Measurements from ENCODE around the gene FGF9. TPM values are rescaled to one million over a fixed set of nuclear protein-coding genes. Genes with fewer than 3 reads are reported as not detected.

FGF9 gene
- total and polyA plus RNA-seq, 2 of the 8 experiments (the other 6 are each of a cell fraction or from before 2014, with no cell fraction given): 0.02 TPM; not detected in 1

- WGBS, 2 experiments (ENCODE audit: extremely low coverage in 1 of 2, insufficient coverage in 1 of 2, insufficient read length in 1 of 2, insufficient replicate concordance in 2 of 2, low coverage in 1 of 2, low lambda C conversion rate in 2 of 2, missing lambda C conversion rate in 1 of 2): 91% methylated on average over 2 of the region's 2 CpGs; no CpG with 5 or more reads in 1 of the 2 experiments
- no peak overlapping the region for H2BK20ac ChIP-seq (ENCODE audit: low read length)
- FAIRE-seq: no peak
- H3K23me2 ChIP-seq (ENCODE audit: low read depth, low read length): no peaks in the 10 kb centered on the region; the same call in 1 of the 2 replicates
- no peak overlapping the region for H3K4me2 ChIP-seq (ENCODE audit: insufficient read depth in 1 of 2, low read depth in 2 of 2, low read length in 2 of 2)
- H3K79me1 ChIP-seq (ENCODE audit: low read depth, low read length): no peaks in the 10 kb centered on the region
- no peak overlapping the region for H3K4ac ChIP-seq (replicated peaks; ENCODE audit: insufficient read length, low read depth, low read length)
- ChIA-PET POLR2A (ENCODE audit: partially characterized antibody) (no interaction called here), CTCF (ENCODE audit: partially characterized antibody) (interaction anchor here (5.8 kb wide), 1 partner anchor 33 kb away, joined by 41 read pairs; no protein-coding TSS in a partner anchor)
- H2BK5ac ChIP-seq (ENCODE audit: low read depth, low read length): no peak overlapping the region
- no peak overlapping the region for H4K8ac ChIP-seq (ENCODE audit: extremely low read depth, insufficient read depth, low read length)
- no peak overlapping the region for H4K91ac ChIP-seq (replicated peaks; ENCODE audit: insufficient read length, low read length)
- no peak overlapping the region for H4K5ac ChIP-seq (ENCODE audit: insufficient read length, low read depth, low read length)
- H3K27ac ChIP-seq (ENCODE audit: low read depth, low read length): no peak overlapping the region
- no peak overlapping the region for H2AFZ ChIP-seq (ENCODE audit: low read length)
- H3K27me3 ChIP-seq (replicated peaks in 1 of 4; ENCODE audit: control insufficient read depth in 3 of 4, extremely low read depth in 1 of 4, insufficient read depth in 3 of 4, low read length in 3 of 4): no peaks in the 10 kb centered on the region
- H2BK15ac ChIP-seq (ENCODE audit: low read length): no peak overlapping the region
- H4K20me1 ChIP-seq (replicated peaks in 1 of 2; ENCODE audit: control insufficient read depth in 1 of 2, insufficient read depth in 2 of 2, low read length in 2 of 2): no peaks in the 10 kb centered on the region
- H3K18ac ChIP-seq (ENCODE audit: extremely low read depth, low read length): no peak overlapping the region
- no peak overlapping the region for H3K9ac ChIP-seq (replicated peaks in 1 of 4; ENCODE audit: extremely low read depth in 1 of 4, low read depth in 3 of 4, low read length in 3 of 4)
- H3K23ac ChIP-seq (ENCODE audit: insufficient read length): no peak overlapping the region
- no peak overlapping the region for H3K56ac ChIP-seq (replicated peaks; ENCODE audit: insufficient read length, low read depth, low read length)
- no peak overlapping the region for H3K4me3 ChIP-seq (ENCODE audit: extremely low read depth in 1 of 4, insufficient read depth in 2 of 4, low read depth in 3 of 4, low read length in 4 of 4)
- H3K14ac ChIP-seq (ENCODE audit: insufficient read length): no peak overlapping the region
- H3K36me3 ChIP-seq (ENCODE audit: control insufficient read depth in 2 of 4, insufficient read depth in 4 of 4, low read length in 3 of 4): no peaks in the 10 kb centered on the region
- H3K79me2 ChIP-seq (ENCODE audit: control insufficient read depth in 1 of 2, insufficient read depth in 2 of 2, low read length in 2 of 2): no peaks in the 10 kb centered on the region
- no peaks in the 10 kb centered on the region for H3K9me3 ChIP-seq (ENCODE audit: insufficient read depth in 2 of 2, low read depth in 1 of 2, low read length in 1 of 2)
- H2BK120ac ChIP-seq (replicated peaks; ENCODE audit: low read depth, low read length): no peak overlapping the region
- H3K4me1 ChIP-seq (replicated peaks in 1 of 4; ENCODE audit: control insufficient read depth in 3 of 4, insufficient read depth in 4 of 4, low read length in 3 of 4): no peaks in the 10 kb centered on the region
- no peak overlapping the region for H2AK5ac ChIP-seq (ENCODE audit: low read depth, low read length)
- H2BK12ac ChIP-seq (ENCODE audit: low read depth, low read length): no peak overlapping the region
- no peak for DNase-seq (ENCODE audit: low read depth in 1 of 2, low spot score in 2 of 2)
- TF ChIP-seq SP1 (IDR thresholded peaks at IDR 0.05; ENCODE audit: low read depth, low read length) (no peak), MAFK (IDR thresholded peaks at IDR 0.05; ENCODE audit: low read depth, low read length) (no peak), RAD21 (IDR thresholded peaks at IDR 0.05 in 1 of 2, conservative IDR thresholded peaks at IDR 0.05 in 1 of 2; ENCODE audit: low read depth in 2 of 2, low read length in 2 of 2) (no peak), JUN (IDR thresholded peaks at IDR 0.05; ENCODE audit: low read depth, low read length) (no peak), TEAD4 (IDR thresholded peaks at IDR 0.05; ENCODE audit: low read depth, low read length) (no peak), SIRT6 (IDR thresholded peaks at IDR 0.05; ENCODE audit: low read length) (no peak), ATF2 (IDR thresholded peaks at IDR 0.05; ENCODE audit: low read length) (no peak), EP300 (IDR thresholded peaks at IDR 0.05; ENCODE audit: borderline replicate concordance in 1 of 2, low read depth in 2 of 2, low read length in 2 of 2) (no peak), PHF8 (conservative IDR thresholded peaks at IDR 0.05; ENCODE audit: low read depth, low read length) (no peak), RBBP5 (IDR thresholded peaks at IDR 0.05; ENCODE audit: borderline replicate concordance, low read depth, low read length) (no peak), E2F6 (IDR thresholded peaks at IDR 0.05) (no peak), CHD2 (IDR thresholded peaks at IDR 0.05; ENCODE audit: low read length) (no peak)
Observed at GRCh38 chr13:21641629-21642028, 29.2 kb upstream of the FGF9 start.

All from H1 (cell line).